H1 (cell line): ENCODE data around the gene LIPI. TPM values are rescaled to one million over a fixed set of nuclear protein-coding genes. Genes with fewer than 3 reads are reported as not detected.

Experiments
- CHD7 ChIP-seq: fragments of 300-600 bp; sonication (generic); IDR thresholded peaks from 2 replicates; pipeline ENCODE4 v1.7.1; 2012; ENCODE audit warnings: low read length, moderate library complexity, mild to moderate bottlenecking, inconsistent platforms; ENCODE audit not compliant: insufficient replicate concordance
- polyA plus RNA-seq, 7 experiments: library from polyadenylated mRNA; depleted of rRNA in 3 of 7; stranded (reverse) in 5 of 7; unstranded in 2 of 7; fragments of >200 nt in 5 of 7; fragments of 200-250 nt in 2 of 7; gene quantifications; 1 replicate in 5 of 7; 2 replicates in 1 of 7; 4 replicates in 1 of 7; pipeline versions ENCODE4 v1.2.1 to v1.2.3, GENCODE V29; 2011 to 2013; ENCODE audit warnings: missing spikeins in 2 of 7, mixed read lengths in 2 of 7
- total RNA-seq: library from RNA; stranded (reverse); fragmentation: NEBNext Ultra II Directional; extraction: Animal tissue kit (Norgen Biotek cat#: 25700); gene quantifications from 2 replicates; pipeline ENCODE4 v1.2.1, GENCODE V29; 2021

Gene LIPI
- total and polyA plus RNA-seq, 2 of the 8 experiments (the other 6 are each of a cell fraction or from before 2014, with no cell fraction given): not detected

- no peak for TF ChIP-seq CHD7
These were observed 25.4 kb upstream of the LIPI start (continued) for GRCh38 chr21:14236180-14236579.
